Fibroblast of skin of right quadriceps (primary cell): ENCODE results near the gene PCSK2.

Experiments
- DNase-seq: peaks from one replicate; pipeline ENCODE4 v3.0.0-alpha.2; 2013

PCSK2 gene

DNA sequence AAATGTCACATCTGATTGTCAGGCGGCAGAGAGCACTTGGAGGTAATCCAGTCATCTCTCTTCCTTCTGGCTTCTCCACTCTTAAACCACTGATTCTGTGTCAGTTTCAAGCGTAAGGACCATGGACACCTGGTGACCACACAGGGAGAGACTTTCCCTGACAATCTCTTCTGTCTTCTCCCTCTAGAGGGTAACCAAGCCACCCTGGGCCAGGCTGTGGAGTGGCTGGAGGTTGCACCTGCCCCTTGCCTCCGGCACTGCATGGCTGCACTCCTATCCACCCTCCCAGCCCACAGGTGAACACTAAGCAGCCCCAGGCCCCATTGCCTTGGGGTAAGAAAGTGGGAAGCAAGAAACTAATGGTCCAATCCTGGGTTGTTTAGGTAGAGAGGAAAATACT is 225.6 kb downstream of the PCSK2 start:
- no peak for DNase-seq

DNA sequence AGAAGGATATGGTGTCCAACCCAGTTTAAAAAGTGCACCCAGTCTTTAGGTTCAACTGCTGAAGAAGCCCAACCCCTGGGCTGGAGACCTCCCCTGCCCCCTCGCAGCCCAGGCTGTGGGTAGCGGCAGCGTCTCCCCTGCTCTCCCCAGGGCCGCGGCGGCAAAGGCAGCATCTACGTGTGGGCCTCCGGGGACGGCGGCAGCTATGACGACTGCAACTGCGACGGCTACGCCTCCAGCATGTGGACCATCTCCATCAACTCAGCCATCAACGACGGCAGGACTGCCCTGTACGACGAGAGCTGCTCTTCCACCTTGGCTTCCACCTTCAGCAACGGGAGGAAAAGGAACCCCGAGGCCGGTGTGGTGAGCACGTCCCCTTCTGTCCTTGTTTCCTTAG is 226.8 kb downstream of the PCSK2 start:
- DNase-seq: no peak

- DNase-seq: no peak
These were observed 229.4 kb downstream of the PCSK2 start for GRCh38 chr20:17456279-17456678.

DNA sequence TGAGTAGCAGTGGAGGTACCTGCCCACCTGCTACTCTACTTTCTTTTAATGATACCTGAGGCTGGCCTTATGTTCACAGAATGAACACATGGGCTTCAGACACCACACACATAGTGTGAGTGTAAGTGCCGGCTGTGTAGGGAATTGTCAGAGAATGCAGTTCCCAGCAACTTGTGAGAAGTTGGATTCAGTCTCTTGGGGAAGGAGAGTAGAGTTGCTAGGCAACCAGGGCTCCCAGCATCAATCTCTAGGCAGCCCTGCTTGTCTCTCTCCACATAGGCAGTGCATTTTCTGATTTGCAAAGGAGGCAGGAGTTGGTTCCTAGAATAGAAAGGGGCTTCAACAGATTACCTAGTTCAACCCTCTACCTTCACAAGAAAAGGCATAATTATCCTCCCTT is 230.2 kb downstream of the PCSK2 start:
- DNase-seq: no peak

DNA sequence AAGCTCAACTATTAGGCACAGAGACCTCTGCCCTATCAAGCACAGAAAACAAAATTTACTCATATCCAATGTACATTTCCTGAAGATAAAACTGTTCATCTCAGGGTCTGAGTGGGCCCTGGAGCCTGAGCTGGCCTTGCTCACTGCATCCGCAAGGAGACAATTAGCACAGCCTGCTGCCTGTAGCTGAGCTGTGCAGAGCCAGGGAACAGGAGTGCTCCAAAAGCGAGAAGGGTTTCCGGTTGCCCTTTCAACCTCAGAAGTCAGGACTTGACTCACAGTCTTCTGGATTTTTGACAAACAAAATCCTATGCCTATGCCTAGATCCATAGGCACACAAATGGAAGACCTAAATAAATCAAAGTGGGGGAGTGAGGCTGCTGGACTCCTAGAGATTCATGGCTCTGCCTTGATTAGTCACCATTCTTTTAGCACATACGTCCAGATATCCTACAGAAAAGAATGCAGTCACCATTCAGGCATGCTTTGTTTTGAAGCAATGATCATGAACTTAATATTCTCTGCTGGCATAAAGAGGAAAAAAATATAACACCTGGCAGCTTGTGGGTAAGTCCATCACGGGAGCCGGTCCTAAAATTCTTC is 230.8 kb downstream of the PCSK2 start:
- peak; percentile 84 for DNase-seq

- DNase-seq: no peak
These were observed 233.3 kb downstream of the PCSK2 start for GRCh38 chr20:17460119-17460518.

DNA sequence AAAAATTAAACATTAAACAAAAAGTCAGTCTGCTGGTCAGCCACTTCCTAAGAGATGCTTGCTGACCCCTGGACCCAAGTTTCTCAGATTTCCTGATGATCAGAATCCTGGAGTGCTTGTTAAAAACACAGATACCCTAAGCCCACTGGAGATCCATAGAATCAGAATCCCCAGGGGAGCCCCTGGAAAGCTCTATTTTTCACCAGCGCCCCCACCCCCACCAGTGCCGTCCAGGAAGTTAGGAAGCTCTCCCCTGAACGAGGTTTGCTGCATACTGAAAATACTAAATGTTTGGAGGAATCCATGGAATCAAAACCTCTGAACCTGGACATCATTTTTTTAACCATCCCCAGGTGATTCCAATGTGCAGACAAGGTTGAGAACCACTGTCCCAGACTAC is 235.1 kb downstream of the PCSK2 start:
- DNase-seq: no peak

GRCh38 chr20:17463711-17464110 is 236.9 kb downstream of the PCSK2 start:
- peak; percentile 26 for DNase-seq

DNA sequence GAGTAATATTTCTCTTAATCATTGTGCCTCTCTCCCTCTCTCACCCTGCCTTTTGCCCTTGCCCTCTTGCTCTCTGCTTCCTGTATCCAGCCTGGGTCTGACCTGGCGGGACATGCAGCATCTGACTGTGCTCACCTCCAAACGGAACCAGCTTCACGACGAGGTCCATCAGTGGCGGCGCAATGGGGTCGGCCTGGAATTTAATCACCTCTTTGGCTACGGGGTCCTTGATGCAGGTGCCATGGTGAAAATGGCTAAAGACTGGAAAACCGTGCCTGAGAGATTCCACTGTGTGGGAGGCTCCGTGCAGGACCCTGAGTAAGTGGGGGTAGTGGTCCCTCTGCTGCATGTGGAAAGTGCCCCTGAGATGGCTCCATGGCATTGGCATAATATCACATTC is 238.4 kb downstream of the PCSK2 start:
- no peak for DNase-seq

- no peak for DNase-seq
These were observed 239.8 kb downstream of the PCSK2 start for GRCh38 chr20:17466641-17467040.

- no peak for DNase-seq
These were observed 240.3 kb downstream of the PCSK2 start for GRCh38 chr20:17467120-17467655.

- no peak for DNase-seq
These were observed 241.4 kb downstream of the PCSK2 start for GRCh38 chr20:17468073-17468840.

GRCh38 chr20:17469246-17470030 is 242.6 kb downstream of the PCSK2 start:
- DNase-seq: no peak

- no peak for DNase-seq
These were observed 243.7 kb downstream of the PCSK2 start for GRCh38 chr20:17470521-17470920.

DNA sequence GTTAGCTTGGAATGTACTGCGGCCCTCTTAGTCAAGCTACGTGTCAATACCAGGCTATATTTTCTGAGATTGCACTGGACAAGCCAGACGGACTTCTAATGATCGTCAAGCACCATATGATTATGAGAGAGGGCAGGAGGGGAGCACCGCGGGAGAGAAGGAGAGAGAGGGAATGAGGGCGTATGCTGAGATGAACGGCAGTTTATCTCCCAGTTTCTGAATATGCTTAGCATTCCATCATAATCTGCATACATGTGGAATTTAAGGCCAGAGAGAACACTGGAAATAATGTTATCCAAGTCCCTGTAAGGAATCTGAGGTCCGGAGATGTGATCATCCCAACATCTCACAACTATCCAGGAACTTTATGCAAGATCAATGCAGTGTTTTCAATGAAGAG is 244.1 kb downstream of the PCSK2 start:
- no peak for DNase-seq

- DNase-seq: no peak
These were observed 244.9 kb downstream of the PCSK2 start for GRCh38 chr20:17471606-17472187.

GRCh38 chr20:17473659-17474058 is 246.8 kb downstream of the PCSK2 start:
- DNase-seq: no peak

DNA sequence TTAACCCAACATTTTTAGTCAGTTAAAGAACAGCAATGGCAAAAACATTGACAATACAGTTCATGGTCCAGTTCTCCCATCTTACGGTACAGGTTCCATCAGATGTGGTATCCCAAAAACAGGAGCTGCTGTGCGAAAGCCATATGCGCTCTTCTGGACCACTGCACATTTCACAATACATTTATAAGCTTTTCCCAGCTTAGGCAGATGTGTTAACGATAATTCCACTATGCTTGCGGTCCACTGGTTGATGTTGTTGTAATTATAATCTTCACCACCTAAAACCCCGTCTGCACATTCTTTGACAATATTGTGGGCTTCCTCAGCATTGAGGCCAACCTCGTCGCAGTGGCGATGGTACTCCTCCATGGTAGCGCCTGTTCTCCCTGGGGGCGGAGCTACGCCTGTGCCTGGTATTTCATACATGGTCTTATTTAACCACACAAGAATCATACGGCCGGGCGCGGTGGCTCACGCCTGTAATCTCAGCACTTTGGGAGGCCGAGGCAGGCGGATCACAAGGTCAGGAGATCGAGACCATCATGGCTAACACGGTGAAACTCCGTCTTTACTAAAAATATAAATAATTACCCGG is 252.3 kb downstream of the PCSK2 start:
- DNase-seq: no peak

GRCh38 chr20:17480696-17481095 is 253.9 kb downstream of the PCSK2 start:
- DNase-seq: no peak

- DNase-seq: no peak
These were observed 254.8 kb downstream of the PCSK2 start for GRCh38 chr20:17481661-17482060.

DNA sequence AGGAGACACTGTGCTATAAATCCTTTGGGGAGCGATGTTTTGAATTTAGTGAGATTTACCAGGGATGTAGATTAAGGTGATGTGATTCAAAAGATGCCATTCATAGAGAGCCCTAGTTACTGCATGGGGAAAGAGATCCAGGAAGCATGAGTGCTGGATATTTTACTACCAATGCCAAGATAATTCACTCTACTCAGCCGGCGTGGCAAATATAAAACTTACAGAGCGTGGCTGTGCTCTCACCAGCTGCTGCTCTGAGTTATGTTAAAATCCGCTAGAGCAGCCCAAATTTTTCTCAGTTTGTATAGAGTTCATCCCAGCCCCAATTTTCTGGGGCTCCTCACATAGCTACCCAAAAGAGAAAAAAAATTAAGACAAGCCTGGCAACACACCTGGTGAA is 255.7 kb downstream of the PCSK2 start:
- DNase-seq: no peak

GRCh38 chr20:17485017-17485416 is 258.2 kb downstream of the PCSK2 start:
- no peak for DNase-seq
